22Rv1 (cell line): ENCODE results near the gene PRR11.
A peak's percentile ranks its signal among the peaks of the same experiment; 100 is the strongest.

Source experiments
- H3K27ac ChIP-seq: fragments of 450-650 bp; 2 replicates; pipeline ENCODE4 v1.5.1; 2017
- CTCF ChIP-seq: fragments of 450-650 bp; IDR thresholded peaks from 2 replicates; pipeline ENCODE4 v1.5.1; 2017; ENCODE audit warnings: mild to moderate bottlenecking
- ZFX ChIP-seq: fragments of 450-650 bp; IDR thresholded peaks from 2 replicates; pipeline ENCODE4 v1.6.1; 2017; ENCODE audit warnings: antibody characterized with exemption, borderline replicate concordance

Gene PRR11

GRCh38 chr17:59155439-59156177 is at the start of gene PRR11:
PRR11 (plus strand) TSS chr17:59155746; CDS start chr17:59169753, 14,007 bp downstream.
- TF ChIP-seq ZFX (no peak), CTCF (no peak)
- peak within 1 kb of the TSS; percentile 97 for H3K27ac ChIP-seq

- peak overlapping the region; percentile 95 for H3K27ac ChIP-seq
- TF ChIP-seq ZFX (no peak), CTCF (no peak)
These were observed 49.6 kb upstream of the PRR11 start for GRCh38 chr17:59105852-59106462.

GRCh38 chr17:59106463-59107305 is 48.9 kb upstream of the PRR11 start, which contains the start of gene TRIM37:
TRIM37 (minus strand) TSS chr17:59106880; CDS start chr17:59106461, 419 bp downstream.
- TF ChIP-seq CTCF (no peak; the same call in 1 of the 2 replicates), ZFX (no peak)
- peak within 1 kb of the TSS; percentile 95 for H3K27ac ChIP-seq

GRCh38 chr17:59107306-59107670 is 48.3 kb upstream of the PRR11 start:
- H3K27ac ChIP-seq, result peak overlapping the region; percentile 95
- TF ChIP-seq ZFX (no peak), CTCF (no peak)

GRCh38 chr17:59108400-59109102 is 47.0 kb upstream of the PRR11 start:
- H3K27ac ChIP-seq, result peak overlapping the region; percentile 95
- no peak for TF ChIP-seq ZFX
- no peak for TF ChIP-seq CTCF

- H3K27ac ChIP-seq, result no peak overlapping the region
- no peak for TF ChIP-seq CTCF
- no peak for TF ChIP-seq ZFX
These were observed 44.6 kb upstream of the PRR11 start for GRCh38 chr17:59110973-59111372.
